NCI-H1417 treated with DMSO at 0.1 percent for 48 hours (cell line): ENCODE data around the gene NLRX1.
A peak's percentile ranks its signal among the peaks of the same experiment; 100 is the strongest.
"Not testable (repeated sequence)": the region's sequence is repeated elsewhere in the genome, so short reads cannot be mapped to it uniquely, and the experiment has no call there.

Experiments
- DNase-seq: peaks from one replicate; lab custom pipeline; 2025; lab: John Stamatoyannopoulos, UW

The NLRX1 gene

DNA sequence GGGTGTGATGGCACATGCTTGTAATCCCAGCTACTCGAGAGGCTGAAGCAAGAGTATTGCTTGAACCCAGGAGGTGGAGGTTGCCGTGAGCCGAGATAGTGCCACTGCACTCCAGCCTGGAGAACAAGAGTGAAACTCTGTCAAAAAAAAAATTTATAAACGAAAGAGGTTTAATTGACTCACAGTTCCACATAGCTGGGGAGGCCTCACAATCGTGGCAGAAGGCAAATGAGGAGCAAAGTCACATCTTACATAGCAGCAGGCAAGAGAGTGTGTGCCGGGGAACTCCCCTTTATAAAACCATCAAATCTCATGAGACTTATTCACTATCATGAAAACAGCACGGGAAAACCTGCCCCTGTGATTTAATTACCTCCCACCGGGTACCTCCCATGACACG, 15.9 kb downstream of the NLRX1 start:
- DNase-seq, result not testable (repeated sequence)

DNA sequence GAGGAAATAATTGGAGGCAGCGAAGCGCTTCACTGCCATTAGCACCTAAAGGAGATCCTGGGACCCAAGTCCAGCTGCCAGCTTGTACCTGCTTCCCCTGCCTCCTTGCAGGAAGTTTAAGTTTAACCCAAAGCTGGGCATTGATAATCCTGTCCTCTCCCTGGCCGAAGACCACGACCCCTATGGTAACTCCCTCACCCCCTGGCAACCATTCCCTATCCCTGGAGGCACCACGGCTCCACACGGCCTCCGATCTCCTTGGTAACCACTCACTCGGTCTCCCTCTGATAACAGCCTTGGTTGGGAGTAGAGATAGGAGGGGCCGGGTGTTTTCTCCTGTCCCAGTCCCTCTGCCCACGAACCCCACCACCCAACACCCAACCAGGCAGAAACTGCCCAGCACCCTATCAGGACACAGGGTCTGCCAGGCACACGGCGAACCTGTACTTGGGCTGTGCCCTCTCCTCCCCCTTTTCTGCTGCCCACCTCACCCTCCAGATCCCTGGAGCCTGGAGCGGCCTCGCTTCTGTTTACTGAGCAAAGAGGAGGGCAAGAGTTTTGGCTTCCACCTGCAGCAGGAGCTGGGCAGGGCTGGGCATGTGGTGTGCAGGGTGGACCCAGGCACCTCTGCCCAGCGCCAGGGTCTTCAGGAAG, 17.6 kb downstream of the NLRX1 start:
- DNase-seq, result no peak

DNA sequence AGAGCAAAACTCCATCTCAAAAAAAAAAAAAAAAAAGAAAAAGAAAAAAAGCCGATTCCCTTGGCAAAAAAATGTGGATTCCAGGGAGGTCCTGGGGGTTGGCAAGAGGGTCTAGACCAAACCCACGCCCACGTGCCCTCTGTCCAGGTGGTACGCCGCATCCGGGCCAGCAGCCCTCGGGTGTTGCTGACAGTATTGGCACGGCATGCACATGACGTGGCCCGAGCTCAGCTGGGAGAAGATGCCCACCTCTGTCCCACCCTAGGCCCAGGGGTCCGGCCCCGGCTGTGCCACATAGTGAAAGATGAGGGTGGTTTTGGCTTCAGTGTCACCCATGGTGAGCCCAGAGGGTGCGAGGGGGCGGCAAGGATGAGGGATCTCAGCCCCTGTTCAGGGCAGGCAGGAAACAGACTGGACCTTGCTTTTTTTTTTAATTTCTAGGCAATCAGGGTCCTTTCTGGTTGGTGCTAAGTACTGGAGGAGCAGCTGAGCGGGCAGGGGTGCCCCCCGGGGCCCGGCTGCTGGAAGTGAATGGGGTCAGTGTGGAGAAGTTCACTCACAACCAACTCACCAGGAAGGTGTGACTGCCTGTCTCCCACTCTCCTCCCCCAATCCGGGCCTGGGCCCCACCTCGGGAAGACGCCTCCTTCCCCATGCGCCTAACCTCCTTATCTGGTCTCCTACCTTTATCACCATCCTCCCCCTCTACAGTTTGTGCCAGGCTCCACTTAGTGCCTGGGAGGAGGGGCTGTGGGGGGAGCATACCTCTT, 18.8 kb downstream of the NLRX1 start:
- no peak for DNase-seq

DNA sequence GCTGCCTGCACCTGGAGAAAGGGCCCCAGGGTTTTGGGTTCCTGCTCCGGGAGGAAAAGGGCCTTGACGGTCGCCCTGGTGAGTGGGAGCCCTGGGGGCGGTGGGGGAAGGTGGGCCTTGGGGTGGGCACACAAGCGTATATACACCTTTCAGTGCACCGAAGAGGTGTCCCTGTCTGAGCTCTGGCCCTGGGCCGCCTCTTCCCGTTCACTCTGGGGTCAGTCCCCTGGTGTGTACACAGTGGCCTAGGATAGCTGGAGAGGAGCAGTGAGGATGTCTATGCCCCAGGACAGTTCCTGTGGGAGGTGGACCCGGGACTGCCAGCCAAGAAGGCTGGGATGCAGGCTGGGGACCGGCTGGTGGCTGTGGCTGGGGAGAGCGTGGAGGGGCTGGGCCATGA, 19.5 kb downstream of the NLRX1 start:
- no peak for DNase-seq

DNA sequence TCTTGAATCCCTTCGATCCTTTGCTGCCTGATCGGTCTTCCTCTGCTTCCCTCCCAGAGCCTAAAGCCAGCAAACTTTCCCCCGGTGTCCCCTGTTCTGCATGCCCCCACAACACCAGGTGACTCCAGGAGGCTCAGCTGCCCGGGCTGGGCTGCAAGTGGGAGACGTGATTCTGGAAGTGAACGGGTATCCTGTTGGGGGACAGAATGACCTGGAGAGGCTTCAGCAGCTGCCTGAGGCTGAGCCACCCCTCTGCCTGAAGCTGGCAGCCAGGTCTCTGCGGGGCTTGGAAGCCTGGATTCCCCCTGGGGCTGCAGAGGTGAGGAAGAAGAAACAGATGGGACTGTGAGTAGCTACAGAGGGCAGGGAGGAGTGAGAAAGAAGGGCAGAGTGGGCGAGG, 20.4 kb downstream of the NLRX1 start:
- DNase-seq, result no peak

DNA sequence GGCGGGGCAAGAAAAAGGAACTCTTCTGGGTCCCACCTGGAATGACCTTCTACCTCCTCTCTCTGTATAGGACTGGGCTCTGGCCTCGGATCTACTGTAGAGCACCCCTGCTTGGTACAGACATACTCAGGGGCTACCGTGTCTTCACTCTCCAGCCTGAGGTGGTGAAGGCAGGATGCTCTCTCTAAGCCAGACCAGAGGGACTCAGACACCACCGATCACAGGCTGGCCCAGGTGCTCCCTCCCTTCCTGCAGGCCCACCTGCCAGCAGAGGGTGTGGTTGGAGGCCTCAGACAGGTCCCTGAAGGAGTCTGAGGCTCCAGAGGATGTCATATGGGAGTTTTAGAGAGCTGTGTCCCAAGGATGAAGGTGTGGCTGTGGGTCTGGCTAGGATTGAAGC, 20.9 kb downstream of the NLRX1 start:
- no peak for DNase-seq

DNA sequence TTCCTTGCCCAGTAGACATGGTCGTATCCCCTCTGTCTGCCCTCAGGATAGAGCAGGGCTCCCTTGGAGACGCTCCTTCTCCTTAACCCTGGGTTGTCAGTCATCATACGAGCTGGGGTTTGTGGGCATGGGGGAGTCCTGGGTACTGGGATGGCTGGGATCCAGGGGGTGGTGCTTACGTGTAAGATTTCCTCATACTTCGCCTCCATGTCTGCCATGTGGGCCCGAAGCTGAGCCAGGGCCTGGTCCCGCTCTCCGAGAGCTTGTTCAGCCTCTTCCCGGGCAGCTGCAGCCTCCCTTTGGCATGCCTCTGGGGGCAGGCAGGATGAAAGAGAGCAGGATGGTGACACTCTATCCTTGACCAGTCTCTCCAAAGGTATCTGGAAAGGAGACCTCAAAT, 22.0 kb downstream of the NLRX1 start:
- DNase-seq, result no peak

DNA sequence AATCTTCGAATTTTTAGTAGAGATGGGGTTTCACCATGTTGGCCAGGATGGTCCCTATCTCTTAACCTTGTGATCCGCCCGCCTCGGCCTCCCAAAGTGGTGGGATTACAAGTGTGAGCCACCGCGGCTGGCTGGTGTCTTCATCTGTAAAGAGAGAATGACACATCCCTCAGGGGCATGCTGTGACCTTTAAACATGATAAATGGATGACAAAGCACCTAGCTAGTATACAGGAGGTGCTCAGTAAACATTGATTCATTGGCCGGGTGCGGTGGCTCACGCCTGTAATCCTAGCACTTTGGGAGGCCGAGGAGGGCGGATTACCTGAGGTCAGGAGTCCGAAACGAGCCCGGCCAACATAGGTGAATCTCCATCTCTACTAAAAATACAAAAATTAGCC, 22.7 kb downstream of the NLRX1 start:
- DNase-seq, result not testable (repeated sequence)

DNA sequence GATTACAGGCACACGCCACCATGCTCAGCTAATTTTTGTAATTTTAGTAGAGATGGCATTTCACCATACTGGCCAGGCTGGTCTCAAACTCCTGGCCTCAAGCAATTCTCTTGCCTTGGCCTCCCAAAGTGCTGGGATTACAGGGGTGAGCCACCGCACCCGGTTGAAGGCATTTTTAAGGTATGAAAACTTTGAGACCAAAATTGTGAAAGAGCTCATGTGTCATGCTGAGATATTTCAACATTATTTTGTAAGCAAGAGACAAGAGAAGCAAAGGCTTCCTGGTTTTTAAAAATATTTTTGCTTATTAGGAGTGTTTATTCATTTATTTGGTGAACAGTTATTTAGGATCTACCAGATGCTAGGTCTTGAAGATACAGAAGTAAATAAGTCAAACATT, 23.6 kb downstream of the NLRX1 start:
- DNase-seq, result no peak

DNA sequence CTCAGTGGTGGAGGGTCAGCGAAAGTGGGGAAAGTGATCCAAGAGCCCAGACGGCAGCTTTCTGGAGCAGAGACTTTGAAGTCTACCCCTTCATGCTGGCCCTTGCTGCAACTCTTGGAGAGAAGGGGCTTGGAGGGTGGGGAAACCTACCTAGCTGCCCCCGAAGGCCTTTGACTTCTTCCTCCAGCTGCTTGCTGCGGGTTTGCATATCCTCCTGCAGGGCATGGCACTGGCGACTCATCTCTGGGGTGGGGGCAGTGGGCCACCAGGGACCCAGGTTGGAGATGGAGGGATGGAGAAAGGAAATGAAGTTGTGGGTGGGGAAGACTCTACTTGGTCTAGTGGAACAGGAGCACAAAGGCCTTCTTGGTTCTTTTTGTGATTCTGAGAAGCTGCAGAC, 24.5 kb downstream of the NLRX1 start:
- no peak for DNase-seq

DNA sequence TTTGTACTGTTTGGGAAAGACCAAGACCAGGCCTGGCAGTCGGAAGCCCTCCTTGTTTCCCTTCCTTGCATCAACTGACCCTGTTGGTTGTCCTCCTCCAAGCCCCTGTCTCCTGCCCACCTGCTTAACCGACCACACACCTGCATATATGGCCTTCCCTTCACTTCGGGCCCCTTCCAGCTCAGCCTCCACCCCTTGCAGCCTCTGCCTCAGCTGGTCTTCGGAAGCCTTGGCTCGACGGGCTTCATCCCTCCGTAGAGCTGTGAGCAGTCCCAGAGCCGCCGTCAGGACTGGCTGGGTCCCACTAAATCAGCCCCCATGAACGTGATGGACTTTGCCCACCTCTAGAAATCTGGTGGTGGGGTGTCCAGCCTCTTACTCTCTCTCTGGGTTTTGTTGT, 25.1 kb downstream of the NLRX1 start:
- no peak for DNase-seq

DNA sequence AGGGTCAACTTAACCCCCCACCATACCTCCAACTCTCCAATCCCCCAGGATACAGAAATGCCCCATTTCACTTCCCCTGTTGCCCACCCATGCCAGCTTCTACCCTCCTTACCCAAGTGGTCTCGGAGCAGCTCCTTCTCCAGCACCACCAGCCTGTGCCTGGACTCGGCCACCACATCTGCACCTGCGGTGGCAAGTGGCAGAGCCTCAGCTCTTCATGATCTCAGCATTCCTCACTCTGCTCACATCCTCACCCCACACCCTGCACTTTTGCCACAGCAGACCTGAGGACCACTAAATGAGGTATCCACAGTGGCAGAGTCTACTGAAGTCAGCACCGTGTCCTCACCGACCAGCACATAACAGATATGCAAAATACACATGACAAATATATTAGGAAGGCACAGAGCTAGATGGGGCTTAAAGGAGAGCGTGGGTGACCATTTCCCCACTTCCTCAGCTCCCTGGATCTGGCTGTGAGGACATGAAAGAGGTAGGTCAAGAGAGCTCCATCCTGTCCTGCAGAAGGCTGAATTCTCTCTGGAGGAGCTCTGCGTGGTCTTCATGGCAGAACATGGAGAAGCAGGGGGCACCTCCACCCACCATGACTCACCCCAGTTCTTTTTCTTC, 26.4 kb downstream of the NLRX1 start:
- no peak for DNase-seq

DNA sequence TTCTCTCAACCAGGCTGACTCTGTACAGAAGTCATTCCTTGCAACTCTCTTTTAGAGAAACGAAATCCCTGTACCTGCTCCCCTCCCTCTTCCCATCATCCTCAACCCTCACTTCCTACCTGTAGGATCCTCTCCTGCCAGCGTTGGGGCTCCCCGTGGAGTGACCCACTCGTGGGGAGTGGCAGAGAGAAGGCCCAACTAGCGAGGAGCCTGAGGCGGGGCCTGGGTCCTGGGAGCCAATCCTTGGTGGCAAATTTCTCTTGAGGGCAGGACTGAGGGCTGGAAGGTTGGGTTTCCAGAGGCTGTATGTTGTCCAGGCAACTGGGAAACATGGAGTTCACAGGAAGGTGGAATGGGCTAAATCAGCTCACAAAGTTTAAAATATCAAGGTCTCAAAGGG, 27.2 kb downstream of the NLRX1 start:
- DNase-seq, result no peak

DNA sequence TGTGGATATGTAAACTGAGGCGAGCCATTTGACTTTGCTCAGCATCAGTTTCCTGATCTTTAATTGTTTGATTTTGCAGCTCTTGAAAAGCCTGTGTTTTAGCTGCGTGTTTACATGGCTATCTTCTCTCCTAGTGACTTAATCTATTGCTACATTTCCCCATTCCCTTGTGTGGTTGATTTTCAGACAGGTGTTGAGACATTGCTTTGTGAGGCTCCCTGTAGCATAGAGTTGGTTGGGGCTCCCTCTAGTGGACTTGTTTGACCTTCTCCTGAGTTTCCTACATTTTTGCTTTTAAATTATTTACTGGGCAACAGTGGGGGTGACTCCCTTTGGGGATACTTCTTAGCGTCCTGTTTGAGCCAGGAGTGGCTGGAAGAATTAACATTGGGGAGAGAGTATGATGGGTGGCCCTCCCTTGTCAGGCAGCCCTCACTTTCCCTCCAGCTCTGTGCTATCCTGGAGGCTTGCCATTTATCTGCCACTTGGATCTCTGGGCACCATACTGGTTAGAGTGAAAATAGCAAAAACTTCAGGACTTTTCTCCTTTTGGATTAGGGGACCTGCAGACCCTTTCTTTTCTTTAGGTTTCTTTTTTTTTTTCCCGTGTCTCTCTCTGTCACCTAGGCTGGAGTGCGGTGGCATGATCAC, 28.4 kb downstream of the NLRX1 start:
- peak; percentile 85 for DNase-seq

DNA sequence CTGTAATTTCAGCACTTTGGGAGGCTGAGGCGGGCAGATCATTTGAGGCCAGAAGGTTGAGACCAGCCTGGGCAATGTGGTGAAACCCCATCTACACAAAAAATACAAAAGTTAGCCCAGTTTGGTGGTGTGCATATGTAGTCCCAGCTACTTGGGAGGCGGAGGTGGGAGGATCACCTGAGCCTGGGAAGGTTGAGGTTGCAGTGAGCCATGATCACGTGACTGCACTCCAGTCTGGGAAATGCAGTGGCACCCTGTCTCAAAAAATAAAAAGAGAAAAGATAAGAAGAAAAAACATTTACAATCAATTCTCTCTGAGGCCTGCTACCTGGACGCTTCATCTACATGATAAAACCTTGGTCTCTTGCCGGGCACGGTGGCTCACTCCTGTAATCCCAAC, 30.4 kb downstream of the NLRX1 start:
- no peak for DNase-seq

DNA sequence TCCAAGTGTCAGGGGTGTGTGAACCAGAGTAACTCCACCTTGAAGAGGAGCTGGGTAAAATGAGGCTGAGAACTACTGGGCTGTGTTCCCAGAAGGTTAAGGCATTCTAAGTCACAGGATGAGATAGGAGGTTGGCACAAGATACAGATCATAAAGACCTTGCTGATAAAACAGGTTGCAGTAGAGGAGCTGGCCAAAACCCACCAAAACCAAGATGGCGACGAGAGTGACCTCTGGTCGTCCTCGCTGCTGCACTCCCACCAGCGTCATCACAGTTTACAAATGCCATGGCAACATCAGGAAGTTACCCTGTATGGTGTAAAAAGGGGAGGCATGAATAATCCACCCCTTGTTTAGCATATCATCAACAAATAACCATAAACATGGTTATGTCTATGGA, 32.7 kb downstream of the NLRX1 start:
- DNase-seq, result not testable (repeated sequence)

DNA sequence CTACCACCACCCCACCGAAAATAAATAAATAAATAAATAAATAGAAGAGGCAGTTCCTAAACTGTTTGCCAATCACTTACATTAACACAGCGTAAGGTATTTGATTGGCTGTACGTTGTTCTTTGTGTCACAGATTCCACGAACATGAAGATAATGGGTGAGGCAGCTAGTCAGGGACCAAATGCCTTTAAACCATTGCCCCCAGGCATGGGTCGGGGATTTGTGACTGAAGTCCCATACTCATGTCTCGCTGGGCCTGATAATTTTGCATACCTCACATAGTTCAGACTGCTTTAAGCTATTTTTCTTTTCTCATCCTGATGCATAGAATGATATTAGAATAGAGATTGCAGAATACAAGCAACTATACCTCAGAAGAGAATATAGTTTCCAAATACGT, 34.0 kb downstream of the NLRX1 start:
- no peak for DNase-seq

DNA sequence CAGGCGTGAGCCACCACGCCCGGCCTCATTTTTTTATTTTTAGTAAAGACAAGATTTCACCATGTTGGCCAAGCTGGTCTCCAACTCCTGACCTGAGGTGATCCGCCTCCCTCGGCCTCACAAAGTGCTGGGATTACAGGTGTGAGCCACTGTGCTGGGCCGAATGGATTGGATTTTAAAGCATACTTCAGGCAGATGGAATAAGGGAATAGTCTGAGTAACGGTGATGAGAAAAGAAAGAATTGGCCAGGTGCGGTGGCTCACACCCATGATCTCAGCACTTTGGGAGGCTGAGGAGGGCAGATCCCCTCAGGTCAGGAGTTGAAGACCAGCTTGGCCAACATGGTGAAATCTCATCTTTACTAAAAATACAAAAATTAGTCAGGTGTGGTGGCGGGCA, 35.5 kb downstream of the NLRX1 start:
- DNase-seq, result no peak

DNA sequence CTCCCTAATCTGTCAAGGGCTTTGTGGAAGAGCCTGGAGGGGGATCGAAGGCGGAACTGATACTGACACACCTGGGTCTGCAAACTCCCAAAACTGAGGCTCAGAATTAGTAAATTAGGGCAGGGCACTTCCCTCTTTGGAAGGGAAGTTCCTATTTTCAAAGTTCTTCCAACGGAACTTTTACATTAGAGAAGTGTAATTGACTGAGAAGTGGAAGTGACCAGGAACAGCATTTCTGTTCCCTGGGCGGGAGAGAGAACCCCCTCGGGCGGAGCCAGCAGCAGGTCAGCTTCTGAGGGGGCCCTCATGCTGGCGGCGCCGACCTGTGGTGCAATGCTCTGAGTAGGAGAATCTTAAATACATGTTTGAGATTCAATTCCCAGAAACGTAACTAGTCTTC, 36.6 kb downstream of the NLRX1 start:
- no peak for DNase-seq

DNA sequence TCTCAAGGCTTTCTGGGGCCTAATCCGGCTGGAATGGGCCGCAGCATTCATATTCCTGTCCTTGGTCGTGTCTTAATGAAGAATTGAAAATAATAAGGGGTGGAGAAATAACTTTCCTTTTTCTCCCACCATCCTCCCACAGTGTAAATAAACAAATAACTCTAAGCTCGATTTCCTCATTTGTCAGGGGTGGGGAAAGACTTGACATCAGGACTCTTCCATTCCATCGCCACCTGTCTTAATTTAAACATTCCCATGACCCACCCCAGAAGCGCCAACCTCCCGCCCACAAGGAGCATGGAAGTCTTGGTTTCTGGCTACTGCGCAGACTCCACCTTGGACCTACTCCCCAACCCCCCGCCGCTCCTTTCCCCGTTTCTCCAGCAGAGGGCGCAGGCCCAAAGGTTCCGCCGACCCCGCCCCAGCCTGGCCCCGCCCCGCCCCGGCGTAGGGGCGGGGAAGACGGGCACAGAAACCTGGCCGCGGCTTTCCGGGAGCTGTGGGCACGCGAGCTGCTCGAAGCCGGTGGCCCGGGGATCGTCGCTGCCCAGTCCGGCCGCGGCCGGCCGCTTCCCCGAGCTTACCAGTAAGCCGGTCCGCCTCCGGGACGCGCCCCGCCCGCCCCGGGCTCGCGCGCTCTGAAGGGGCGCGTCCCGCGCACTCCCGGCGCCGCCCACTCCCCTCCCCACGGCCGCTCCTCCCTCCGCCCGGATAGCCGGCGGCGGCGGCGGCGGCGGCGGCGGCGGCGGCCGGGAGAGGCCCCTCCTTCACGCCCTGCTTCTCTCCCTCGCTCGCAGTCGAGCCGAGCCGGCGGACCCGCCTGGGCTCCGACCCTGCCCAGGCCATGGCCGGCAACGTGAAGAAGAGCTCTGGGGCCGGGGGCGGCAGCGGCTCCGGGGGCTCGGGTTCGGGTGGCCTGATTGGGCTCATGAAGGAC, 37.3 kb downstream of the NLRX1 start, which contains the start of gene CBL:
CBL (plus strand) TSS at position 766 of the 937 bp plus-strand sequence; CDS start at position 845, 79 bp downstream.
- DNase-seq, result peak; percentile 75
